Thyroid gland (tissue), 4 donors: ENCODE data around the gene LRRN1. TPM values are rescaled to one million over a fixed set of nuclear protein-coding genes. Genes with fewer than 3 reads are reported as not detected.
"Not testable (repeated sequence)": the region's sequence is repeated elsewhere in the genome, so short reads cannot be mapped to it uniquely, and the experiment has no call there.

Source experiments
- DNase-seq, 2 donors: peaks; one replicate each; pipeline ENCODE4 v3.0.0-alpha.2; 2019
- H3K27ac ChIP-seq, 3 donors: fragments of 200-600 bp; sonication (generic); 1 replicate in 2 of 3; 2 replicates in 1 of 3; pipeline ENCODE4 v1.5.1; 2016 to 2019; ENCODE audit warnings: mild to moderate bottlenecking in 1 of 3, moderate library complexity in 1 of 3
- H3K27me3 ChIP-seq: fragments of 200-600 bp; sonication (generic); one replicate; pipeline ENCODE4 v1.5.1; 2019
- H3K36me3 ChIP-seq, 2 donors: fragments of 200-600 bp; sonication (generic); one replicate each; pipeline ENCODE4 v1.5.1; 2016 to 2019
- H3K4me1 ChIP-seq, 2 donors: fragments of 200-600 bp; sonication (generic); one replicate each; pipeline ENCODE4 v1.5.1; 2017 to 2019
- H3K4me3 ChIP-seq, 3 donors: fragments of 200-600 bp; sonication (generic); replicated peaks in 1 of 3; 1 replicate in 2 of 3; 2 replicates in 1 of 3; pipeline ENCODE4 v1.5.1; 2016; ENCODE audit warnings: mild to moderate bottlenecking in 1 of 3
- H3K9me3 ChIP-seq: fragments of 200-600 bp; sonication (generic); one replicate; pipeline ENCODE4 v1.5.1; 2017
- CTCF ChIP-seq, 6 experiments: fragments of 200-600 bp in 3 of 6; fragments of 450-650 bp in 3 of 6; sonication (generic) in 3 of 6; IDR thresholded peaks; one replicate each; pipeline ENCODE4 v1.5.1; 2016 to 2019; ENCODE audit warnings: antibody characterized with exemption in 6 of 6, mild to moderate bottlenecking in 2 of 6, inconsistent platforms in 1 of 6, moderate library complexity in 1 of 6
- POLR2A ChIP-seq, 2 donors: fragments of 450-650 bp; IDR thresholded peaks; one replicate each; pipeline ENCODE4 v1.6.1; 2017; ENCODE audit warnings: antibody characterized with exemption in 2 of 2, mild to moderate bottlenecking in 2 of 2, moderate library complexity in 1 of 2
- WGBS, 2 donors: methylation state at CpG; one replicate each; pipeline ENCODE4 v1.1.5; 2017; 5-methylcytosine and 5-hydroxymethylcytosine counted together
- intact Hi-C: fragments of 100-400 bp; cut with DNase I; formaldehyde crosslinking; loops from one replicate; pipeline ENCODE4 v1.15.1; 2023
- total RNA-seq, 4 donors: library from RNA; depleted of rRNA; stranded (reverse); fragments of >200 nt; gene quantifications; one replicate each; pipeline ENCODE4 v1.2.3, GENCODE V29; 2016

LRRN1 gene
- total RNA-seq, 4 donors from 2014 or later: 1.4 to 29.2 (median 21.0) TPM

- H3K27me3 ChIP-seq: no peaks in the 10 kb centered on the region
- no peak overlapping the region for H3K4me3 ChIP-seq
- no peak overlapping the region for H3K27ac ChIP-seq
- DNase-seq: no peak
- H3K36me3 ChIP-seq: no peaks in the 10 kb centered on the region
- TF ChIP-seq CTCF (IDR thresholded peaks at IDR 0.05) (no peak), POLR2A (IDR thresholded peaks at IDR 0.05) (no peak)
- no peaks in the 10 kb centered on the region for H3K4me1 ChIP-seq
- no peaks in the 10 kb centered on the region for H3K9me3 ChIP-seq
- WGBS, 2 donors: 89 to 92% methylated on average over 7 of the region's 7 CpGs
- intact Hi-C loops: no loop called here
These were observed 81.8 kb downstream of the LRRN1 start for GRCh38 chr3:3881050-3881449.

- H3K27ac ChIP-seq, H3K4me3 ChIP-seq, H3K27me3 ChIP-seq, H3K4me1 ChIP-seq, H3K9me3 ChIP-seq, H3K36me3 ChIP-seq, intact Hi-C loops, DNase-seq: not testable (repeated sequence)
These were observed 88.1 kb downstream of the LRRN1 start for GRCh38 chr3:3887311-3887710.

- Histone ChIP-seq H3K27ac (no peak overlapping the region), H3K27me3 (no peaks in the 10 kb centered on the region), H3K4me3 (no peak overlapping the region), H3K36me3 (no peaks in the 10 kb centered on the region), H3K4me1 (no peaks in the 10 kb centered on the region), H3K9me3 (no peaks in the 10 kb centered on the region)
- TF ChIP-seq CTCF (IDR thresholded peaks at IDR 0.05) (no peak), POLR2A (IDR thresholded peaks at IDR 0.05) (no peak)
- WGBS, 2 donors: 34 to 50% methylated on average over 4 of the region's 4 CpGs
- intact Hi-C loops: no loop called here
- DNase-seq: no peak
These were observed 94.4 kb downstream of the LRRN1 start for GRCh38 chr3:3893590-3893989.
